CD4-positive, alpha-beta memory T cell (primary cell): Measurements from ENCODE around the gene ZNF133. TPM values are rescaled to one million over a fixed set of nuclear protein-coding genes. Genes with fewer than 3 reads are reported as not detected.
"Not testable (repeated sequence)": the region's sequence is repeated elsewhere in the genome, so short reads cannot be mapped to it uniquely, and the experiment has no call there.

Source experiments
- CTCF ChIA-PET: fragments of 350-600 bp; sonication (Branson Sonifier 250); formaldehyde crosslinking; loops from one replicate; lab custom pipeline; 2021; ENCODE audit warnings: inconsistent platforms; ENCODE audit not compliant: partially characterized antibody; lab: Charles Lee
- POLR2A ChIA-PET: fragments of 350-600 bp; sonication (Branson Sonifier 250); formaldehyde crosslinking; loops from one replicate; lab custom pipeline; 2021; ENCODE audit not compliant: partially characterized antibody; lab: Charles Lee
- DNase-seq, 5 donors: peaks; one replicate each; pipeline versions ENCODE4 v3.0.0 to v3.0.0-alpha.2; 2020 to 2022; ENCODE audit warnings: mixed read lengths in 1 of 5
- H3K27ac ChIP-seq: one replicate; pipeline ENCODE4 v1.7.0; 2013; ENCODE audit warnings: low read depth, low read length
- H3K27me3 ChIP-seq: 2 replicates; pipeline ENCODE4 v1.7.0; 2013; ENCODE audit warnings: mild to moderate bottlenecking, low read length, moderate library complexity; ENCODE audit not compliant: insufficient read depth
- H3K36me3 ChIP-seq: 2 replicates; pipeline ENCODE4 v1.7.0; 2013; ENCODE audit warnings: mild to moderate bottlenecking, low read length, moderate library complexity; ENCODE audit not compliant: insufficient read depth
- H3K4me1 ChIP-seq: 2 replicates; pipeline ENCODE4 v1.7.0; 2013; ENCODE audit warnings: mild to moderate bottlenecking, low read length, moderate library complexity; ENCODE audit not compliant: insufficient read depth
- H3K4me3 ChIP-seq, 2 donors: one replicate each; pipeline ENCODE4 v1.7.0; 2013; ENCODE audit warnings: low read length in 2 of 2, mild to moderate bottlenecking in 1 of 2
- H3K9me3 ChIP-seq, 2 donors: one replicate each; pipeline ENCODE4 v1.7.0; 2013; ENCODE audit warnings: low read length in 2 of 2, control low read depth in 1 of 2; ENCODE audit not compliant: control insufficient read depth in 1 of 2
- H3K27ac Mint-ChIP-seq, 7 donors: one replicate each; pipeline ENCODE4 v1.8.0; 2020 to 2021; ENCODE audit warnings: mixed read lengths in 7 of 7, mild to moderate bottlenecking in 6 of 7, inconsistent platforms in 3 of 7, moderate library complexity in 3 of 7
- H3K27me3 Mint-ChIP-seq, 2 donors: one replicate each; pipeline ENCODE4 v1.8.0; 2020 to 2021; ENCODE audit warnings: mixed read lengths in 2 of 2
- H3K36me3 Mint-ChIP-seq, 2 donors: one replicate each; pipeline ENCODE4 v1.8.0; 2020 to 2021; ENCODE audit warnings: mixed read lengths in 2 of 2, inconsistent platforms in 1 of 2, mild to moderate bottlenecking in 1 of 2
- H3K4me1 Mint-ChIP-seq, 4 donors: one replicate each; pipeline ENCODE4 v1.8.0; 2020 to 2021; ENCODE audit warnings: mixed read lengths in 4 of 4, mild to moderate bottlenecking in 1 of 4
- H3K4me3 Mint-ChIP-seq, 8 donors: one replicate each; pipeline ENCODE4 v1.8.0; 2020 to 2021; ENCODE audit warnings: mixed read lengths in 8 of 8, mild to moderate bottlenecking in 7 of 8, moderate library complexity in 6 of 8, inconsistent platforms in 3 of 8
- H3K9me3 Mint-ChIP-seq, 8 donors: one replicate each; pipeline ENCODE4 v1.8.0; 2020 to 2021; ENCODE audit warnings: mixed read lengths in 8 of 8, mild to moderate bottlenecking in 5 of 8, inconsistent platforms in 3 of 8, moderate library complexity in 1 of 8
- intact Hi-C: fragments of 100-400 bp; cut with micrococcal nuclease; formaldehyde crosslinking; loops from one replicate; pipeline ENCODE4 v1.15.1; 2023
- polyA plus RNA-seq, 2 donors: library from polyadenylated mRNA; unstranded; fragments of 300-500 nt; fragmentation: Illumina TruSeq; gene quantifications; one replicate each; pipeline ENCODE4 v1.2.3, GENCODE V29; 2021
- total RNA-seq, 2 experiments: library from RNA; stranded (reverse); gene quantifications; one replicate each; pipeline ENCODE4 v1.2.3, GENCODE V29; 2021

Gene ZNF133
- 10 to 100 TPM in 1 of 2 experiments, 1 to 10 TPM in 1; 9.1 to 11.8 TPM for total RNA-seq
- polyA plus RNA-seq = 1 to 10 TPM; 4.0 to 8.7 TPM

DNA sequence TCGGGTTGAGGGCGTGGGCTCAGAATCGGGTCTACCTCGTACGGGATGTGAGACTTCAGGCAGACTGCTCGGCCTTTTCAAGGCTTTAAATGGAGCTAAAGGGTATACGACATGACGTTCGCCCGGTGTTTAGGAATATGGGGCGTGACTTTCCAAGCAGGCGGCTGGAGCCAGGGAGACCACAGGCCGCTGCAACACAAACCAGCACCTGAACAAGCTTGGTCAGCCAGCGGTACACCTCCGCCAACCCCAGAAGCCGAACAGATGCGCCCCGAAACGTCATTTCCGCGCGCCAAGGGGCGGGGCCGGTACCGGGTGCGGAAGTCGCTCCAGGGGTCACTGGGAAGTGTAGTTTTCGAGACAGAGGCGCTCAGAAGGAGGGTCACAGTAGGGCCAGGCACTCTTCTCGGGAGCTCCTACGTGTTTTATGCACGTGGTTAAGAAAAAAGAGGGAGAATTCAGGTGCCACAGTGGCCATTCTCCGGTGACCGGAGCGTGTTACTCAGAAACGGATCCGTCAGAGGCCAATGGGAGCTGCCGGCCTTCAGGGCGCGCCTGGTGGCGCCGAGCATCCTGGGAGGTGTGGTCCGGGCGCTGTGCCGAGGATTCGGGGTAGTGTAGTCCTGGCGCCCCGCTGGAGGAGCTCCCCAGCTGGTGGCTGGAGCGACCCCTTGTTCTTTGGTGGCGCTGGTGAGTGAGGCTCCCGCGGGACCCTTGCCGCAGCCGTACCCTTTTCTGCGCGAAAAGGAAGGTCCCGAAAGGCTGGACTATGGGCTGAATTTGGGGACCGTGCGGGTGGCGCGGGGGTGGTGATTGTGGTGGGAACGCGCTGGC lies at the start of gene ZNF133:
Gene ZNF133 (plus strand): TSS at position 613 of the 834 bp plus-strand sequence. CDS start 17,160 bp downstream, outside the sequence.
- peak within 1 kb of the TSS; percentile 98 to 100 (median 100) for H3K27ac Mint-ChIP-seq
- peaks cover 4 to 25% (median 20%) of the 10 kb centered on the region in 8 donors for H3K9me3 Mint-ChIP-seq
- peak within 1 kb of the TSS; percentile 95 for H3K27ac ChIP-seq
- peaks cover 19 to 34% (median 25%) of the 10 kb centered on the region in 4 donors for H3K4me1 Mint-ChIP-seq
- peaks cover 29 to 30% of the 10 kb centered on the region in 2 donors for H3K36me3 Mint-ChIP-seq
- DNase-seq = peak; percentile 96 to 99 (median 97)
- H3K4me3 Mint-ChIP-seq = peak within 1 kb of the TSS; percentile 92 to 99 (median 98)
- H3K27me3 Mint-ChIP-seq = peaks cover 11 to 19% of the 10 kb centered on the region in 2 donors
- no peaks in the 10 kb centered on the region for H3K9me3 ChIP-seq
- peaks cover 19% of the 10 kb centered on the region for H3K4me1 ChIP-seq
- H3K4me3 ChIP-seq = peak within 1 kb of the TSS; percentile 87 to 99
- peaks cover 11% of the 10 kb centered on the region for H3K27me3 ChIP-seq
- CTCF ChIA-PET = interaction anchor here (0.8 to 3.3 kb wide), 7 partner anchors 8 to 606 kb away, joined by 3 to 22 read pairs (median 4); partner anchors contain the start of genes RRBP1 and SEC23B
- H3K36me3 ChIP-seq = no peaks in the 10 kb centered on the region
- POLR2A ChIA-PET = interaction anchor here (0.6 to 4.2 kb wide), 21 partner anchors 18 to 1764 kb away, joined by 3 to 64 read pairs (median 4); partner anchors contain the start of genes CFAP61, CRNKL1, DZANK1 and KAT14
- intact Hi-C loops = loop anchor here (1.0 to 10.0 kb wide), 9 partner anchors 179 to 1713 kb away; partner anchors contain the start of genes DTD1, DZANK1, KIF16B and MGME1

DNA sequence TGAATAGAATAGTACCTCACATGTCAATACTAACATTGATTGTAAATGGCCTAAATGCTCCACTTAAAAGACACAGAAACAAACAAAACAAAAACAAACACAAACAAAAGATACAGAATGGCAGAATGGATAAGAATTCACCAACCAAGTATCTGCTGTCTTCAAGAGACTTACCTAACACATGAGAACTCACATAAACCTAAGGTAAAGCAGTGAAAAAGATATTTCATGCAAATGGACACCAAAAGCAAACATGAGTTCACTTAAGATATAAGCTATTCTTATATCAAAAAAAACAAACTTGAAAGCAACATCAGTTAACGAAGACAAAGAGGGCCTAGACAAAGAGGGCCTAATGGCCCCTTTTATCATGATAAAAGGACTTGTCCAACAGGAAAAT lies 47.3 kb upstream of the ZNF133 start:
- H3K4me3 Mint-ChIP-seq = no peak overlapping the region
- H3K27me3 Mint-ChIP-seq = peaks cover 28 to 29% of the 10 kb centered on the region in 2 donors
- Histone ChIP-seq H3K27me3 (no peaks in the 10 kb centered on the region), H3K9me3 (no peaks in the 10 kb centered on the region), H3K36me3 (no peaks in the 10 kb centered on the region), H3K27ac (no peak overlapping the region), H3K4me3 (no peak overlapping the region), H3K4me1 (no peaks in the 10 kb centered on the region)
- intact Hi-C loops = no loop called here
- ChIA-PET CTCF (no interaction called here), POLR2A (no interaction called here)
- no peak overlapping the region for H3K27ac Mint-ChIP-seq
- H3K9me3 Mint-ChIP-seq = peaks cover 2 to 13% (median 8%) of the 10 kb centered on the region in 8 donors
- no peaks in the 10 kb centered on the region for H3K4me1 Mint-ChIP-seq
- H3K36me3 Mint-ChIP-seq = peaks cover 0 to 2% of the 10 kb centered on the region in 2 donors
- no peak for DNase-seq

DNA sequence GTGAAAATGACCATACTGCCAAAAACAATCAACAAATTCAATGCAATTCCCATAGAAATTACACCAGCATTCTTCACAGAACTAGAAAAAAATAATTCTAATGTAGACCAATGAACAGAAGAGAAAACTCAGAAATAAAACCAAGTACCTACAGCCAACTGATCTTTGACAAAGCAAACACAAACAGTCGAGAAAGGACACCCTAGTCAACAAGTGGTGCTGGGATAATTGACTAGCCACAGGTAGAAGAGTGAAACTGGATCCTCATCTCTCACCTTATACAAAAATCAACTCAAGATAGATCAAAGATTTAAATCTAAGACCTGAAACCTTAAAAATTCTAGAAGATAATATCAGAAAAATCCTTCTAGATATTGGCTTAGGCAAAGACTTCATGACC lies 44.5 kb upstream of the ZNF133 start:
- intact Hi-C loops = no loop called here
- no peak for DNase-seq
- Mint-ChIP-seq H3K9me3 (peaks cover 4 to 13% (median 9%) of the 10 kb centered on the region in 8 donors), H3K36me3 (peaks cover 0 to 2% of the 10 kb centered on the region in 2 donors), H3K27me3 (peaks cover 30 to 33% of the 10 kb centered on the region in 2 donors), H3K4me3 (no peak overlapping the region), H3K27ac (no peak overlapping the region), H3K4me1 (no peaks in the 10 kb centered on the region)
- no peaks in the 10 kb centered on the region for H3K4me1 ChIP-seq
- H3K4me3 ChIP-seq = no peak overlapping the region
- CTCF ChIA-PET = no interaction called here
- POLR2A ChIA-PET = no interaction called here
- no peaks in the 10 kb centered on the region for H3K9me3 ChIP-seq
- no peak overlapping the region for H3K27ac ChIP-seq
- no peaks in the 10 kb centered on the region for H3K27me3 ChIP-seq
- H3K36me3 ChIP-seq = no peaks in the 10 kb centered on the region

DNA sequence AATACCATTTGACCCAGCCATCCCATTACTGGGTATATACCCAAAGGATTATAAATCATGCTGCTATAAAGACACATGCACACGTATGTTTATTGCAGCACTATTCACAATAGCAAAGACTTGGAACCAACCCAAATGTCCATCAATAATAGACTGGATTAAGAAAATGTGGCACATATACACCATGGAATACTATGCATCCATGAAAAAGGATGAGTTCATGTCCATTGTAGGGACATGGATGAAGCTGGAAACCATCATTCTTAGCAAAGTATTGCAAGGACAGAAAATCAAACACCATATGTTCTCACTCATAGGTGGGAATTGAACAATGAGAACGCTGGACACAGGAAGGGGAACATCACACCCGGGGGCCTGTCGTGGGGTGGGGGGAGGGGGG lies 39.8 kb upstream of the ZNF133 start:
- H3K9me3 Mint-ChIP-seq, H3K4me3 Mint-ChIP-seq, POLR2A ChIA-PET: not testable (repeated sequence)

DNA sequence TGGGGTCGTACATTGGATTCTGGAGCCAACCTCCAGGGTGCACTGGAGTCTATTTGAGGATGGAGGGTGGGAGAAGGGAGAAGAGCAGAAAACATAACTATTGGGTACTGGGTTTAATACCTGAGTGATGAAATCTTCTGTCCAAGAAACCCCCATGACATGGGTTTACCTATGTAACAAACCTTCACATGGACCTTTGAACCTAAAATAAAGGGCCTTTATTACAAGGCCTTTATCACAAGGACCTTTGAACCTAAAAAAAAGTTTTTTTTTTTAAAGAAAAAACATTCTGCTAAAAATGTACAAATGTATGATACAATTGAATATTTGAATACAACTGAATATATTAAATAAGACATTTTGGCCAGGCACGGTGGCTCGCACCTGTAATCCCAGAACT lies 38.1 kb upstream of the ZNF133 start:
- Mint-ChIP-seq H3K36me3 (no peaks in the 10 kb centered on the region), H3K9me3 (peaks cover 0 to 2% (median 0%) of the 10 kb centered on the region in 8 donors), H3K4me3 (no peak overlapping the region), H3K4me1 (no peaks in the 10 kb centered on the region), H3K27me3 (peaks cover 3 to 7% of the 10 kb centered on the region in 2 donors), H3K27ac (no peak overlapping the region)
- no peak for DNase-seq
- CTCF ChIA-PET = no interaction called here
- Histone ChIP-seq H3K4me1 (no peaks in the 10 kb centered on the region), H3K9me3 (no peaks in the 10 kb centered on the region), H3K27me3 (no peaks in the 10 kb centered on the region), H3K27ac (no peak overlapping the region), H3K4me3 (no peak overlapping the region), H3K36me3 (no peaks in the 10 kb centered on the region)
- intact Hi-C loops = no loop called here
- POLR2A ChIA-PET = no interaction called here

More for the DNA sequence above, 39.8 kb upstream of the ZNF133 start:
- DNase-seq, H3K4me1 Mint-ChIP-seq, H3K4me3 ChIP-seq, intact Hi-C loops, H3K9me3 ChIP-seq, H3K27ac ChIP-seq, H3K4me1 ChIP-seq, H3K27me3 ChIP-seq, H3K27ac Mint-ChIP-seq, H3K36me3 Mint-ChIP-seq, H3K36me3 ChIP-seq, CTCF ChIA-PET: not testable (repeated sequence)
- H3K27me3 Mint-ChIP-seq = peaks cover 11 to 12% of the 10 kb centered on the region in 2 donors

DNA sequence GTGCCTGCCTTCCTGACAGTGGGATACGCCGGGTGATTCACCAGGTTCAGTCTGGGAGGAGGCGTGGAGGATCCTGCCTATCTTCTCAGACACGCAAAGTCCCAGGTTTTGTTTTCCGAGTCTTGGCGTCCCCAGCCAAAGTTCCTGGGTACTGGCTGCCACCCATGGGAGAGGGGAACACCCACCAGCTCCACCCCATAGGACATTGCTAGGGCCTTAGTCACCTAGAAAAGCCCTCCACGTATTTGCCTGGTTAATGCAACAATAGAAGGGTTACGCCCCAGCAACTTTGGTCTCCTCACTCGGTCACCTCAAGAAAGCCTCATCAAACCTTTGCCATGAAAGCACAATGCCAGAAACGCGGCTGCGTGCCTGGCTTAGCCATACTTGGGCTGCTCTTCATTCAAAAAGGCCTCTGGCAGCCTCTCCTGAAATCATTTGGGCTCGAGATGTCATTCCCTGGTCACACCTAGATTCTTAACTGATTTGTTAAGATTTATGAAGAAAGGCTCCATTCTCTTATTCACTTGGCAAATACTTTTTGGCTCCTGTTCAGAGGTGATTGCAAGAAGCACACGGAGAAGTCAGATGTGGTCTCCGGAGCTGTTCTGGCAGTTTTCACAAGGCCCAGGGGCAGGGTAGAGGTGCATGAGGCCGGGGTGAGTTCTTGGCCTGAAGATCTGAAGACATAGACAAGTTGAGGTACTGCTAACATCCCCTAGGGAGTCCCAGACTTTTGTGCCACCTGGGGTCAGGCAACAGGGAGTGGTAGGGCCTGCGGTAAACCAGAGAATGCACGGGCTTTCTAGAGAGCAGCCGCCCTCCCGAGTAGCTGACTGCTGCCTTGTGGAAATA lies 35.5 kb upstream of the ZNF133 start:
- H3K4me1 Mint-ChIP-seq = no peaks in the 10 kb centered on the region
- no peak for DNase-seq
- no peaks in the 10 kb centered on the region for H3K27me3 ChIP-seq
- H3K9me3 Mint-ChIP-seq = peaks cover 0 to 2% (median 0%) of the 10 kb centered on the region in 8 donors
- no peak overlapping the region for H3K27ac Mint-ChIP-seq
- no peaks in the 10 kb centered on the region for H3K36me3 Mint-ChIP-seq
- H3K36me3 ChIP-seq = no peaks in the 10 kb centered on the region
- H3K4me1 ChIP-seq = no peaks in the 10 kb centered on the region
- H3K4me3 Mint-ChIP-seq = no peak overlapping the region
- no peaks in the 10 kb centered on the region for H3K9me3 ChIP-seq
- H3K4me3 ChIP-seq = no peak overlapping the region
- ChIA-PET POLR2A (no interaction called here), CTCF (no interaction called here)
- H3K27ac ChIP-seq = no peak overlapping the region
- intact Hi-C loops = no loop called here
- H3K27me3 Mint-ChIP-seq = peaks cover 0 to 1% of the 10 kb centered on the region in 2 donors

DNA sequence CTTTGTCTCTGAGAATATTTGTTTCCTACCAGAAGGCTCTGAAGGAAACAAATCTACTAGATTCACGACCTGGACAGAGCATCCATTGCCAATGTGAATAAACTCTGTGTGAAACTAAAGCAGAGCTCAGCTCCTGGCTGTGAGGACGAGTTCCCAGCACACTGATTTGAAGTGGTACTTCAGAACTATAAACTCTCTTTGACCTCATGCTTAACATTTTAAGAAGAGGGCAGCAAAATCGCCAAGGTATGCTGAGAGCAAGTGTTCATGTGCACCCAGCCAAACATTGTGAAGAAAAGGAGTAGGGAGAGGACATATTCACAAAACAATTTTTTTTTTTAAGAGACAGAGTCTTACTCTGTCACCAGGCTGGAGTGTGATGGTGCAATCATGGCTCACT lies 33.7 kb upstream of the ZNF133 start:
- H3K4me3 ChIP-seq = no peak overlapping the region
- peaks cover 0 to 1% of the 10 kb centered on the region in 2 donors for H3K27me3 Mint-ChIP-seq
- CTCF ChIA-PET = no interaction called here
- no peak overlapping the region for H3K27ac Mint-ChIP-seq
- DNase-seq = no peak
- H3K36me3 ChIP-seq = no peaks in the 10 kb centered on the region
- intact Hi-C loops = no loop called here
- H3K4me3 Mint-ChIP-seq = no peak overlapping the region
- H3K27ac ChIP-seq = no peak overlapping the region
- no peaks in the 10 kb centered on the region for H3K4me1 ChIP-seq
- H3K27me3 ChIP-seq = no peaks in the 10 kb centered on the region
- no peaks in the 10 kb centered on the region for H3K9me3 ChIP-seq
- no peaks in the 10 kb centered on the region for H3K36me3 Mint-ChIP-seq
- no peaks in the 10 kb centered on the region for H3K9me3 Mint-ChIP-seq
- POLR2A ChIA-PET = no interaction called here
- H3K4me1 Mint-ChIP-seq = no peaks in the 10 kb centered on the region
